T1000 (cell line): ENCODE data around the gene MYRFL.
"Not testable (repeated sequence)": the region's sequence is repeated elsewhere in the genome, so short reads cannot be mapped to it uniquely, and the experiment has no call there.

ENCODE experiments used
- DNase-seq: peaks from one replicate; lab custom pipeline; 2025; ENCODE audit warnings: mixed read lengths; lab: John Stamatoyannopoulos, UW

The MYRFL gene

GRCh38 chr12:69824966-69825560 lies at the start of gene MYRFL:
Gene MYRFL, plus strand, starts transcription at chr12:69825227. Its CDS starts 291 bp downstream, at chr12:69825518.
- DNase-seq = no peak

GRCh38 chr12:69779928-69780327 lies 45.1 kb upstream of the MYRFL start:
- no peak for DNase-seq

- no peak for DNase-seq
Observed at GRCh38 chr12:69783365-69783764, 41.7 kb upstream of the MYRFL start.

GRCh38 chr12:69789351-69789750 lies 35.7 kb upstream of the MYRFL start:
- no peak for DNase-seq

- DNase-seq = no peak
Observed at GRCh38 chr12:69792533-69792932, 32.5 kb upstream of the MYRFL start.

- not testable (repeated sequence) for DNase-seq
Observed at GRCh38 chr12:69807101-69807897, 17.7 kb upstream of the MYRFL start.

- DNase-seq = no peak
Observed at GRCh38 chr12:69810870-69811498, 14.0 kb upstream of the MYRFL start.

- no peak for DNase-seq
Observed at GRCh38 chr12:69816082-69816481, 8.9 kb upstream of the MYRFL start.

- no peak for DNase-seq
Observed at GRCh38 chr12:69821032-69821455, 4.0 kb upstream of the MYRFL start.

GRCh38 chr12:69821456-69822159 lies 3.4 kb upstream of the MYRFL start:
- peak; percentile 90 for DNase-seq

GRCh38 chr12:69822201-69822860 lies 2.7 kb upstream of the MYRFL start:
- no peak for DNase-seq

- DNase-seq = no peak
Observed at GRCh38 chr12:69824028-69824427, 999 bp upstream of the MYRFL start.

GRCh38 chr12:69828897-69829296 lies 3.9 kb downstream of the MYRFL start:
- DNase-seq = no peak

GRCh38 chr12:69833696-69834095 lies 8.7 kb downstream of the MYRFL start:
- DNase-seq = no peak

- DNase-seq = no peak
Observed at GRCh38 chr12:69834147-69834546, 9.1 kb downstream of the MYRFL start.

GRCh38 chr12:69834576-69834975 lies 9.5 kb downstream of the MYRFL start:
- no peak for DNase-seq

- no peak for DNase-seq
Observed at GRCh38 chr12:69835081-69835480, 10.1 kb downstream of the MYRFL start.

GRCh38 chr12:69836015-69836414 lies 11.0 kb downstream of the MYRFL start:
- no peak for DNase-seq

GRCh38 chr12:69837191-69837590 lies 12.2 kb downstream of the MYRFL start:
- DNase-seq = no peak

GRCh38 chr12:69837657-69838415 lies 12.8 kb downstream of the MYRFL start:
- DNase-seq = no peak

- no peak for DNase-seq
Observed at GRCh38 chr12:69840727-69841126, 15.7 kb downstream of the MYRFL start.
